Measurements from ENCODE around the gene ITSN2. TPM values are rescaled to one million over a fixed set of nuclear protein-coding genes. Genes with fewer than 3 reads are reported as not detected.

ITSN2 gene
- total and polyA plus RNA-seq, 3 experiments from 2014 or later, result 71.2 to 76.7 (median 76.1) TPM

GRCh38 chr2:24253303-24253919 is 106.9 kb downstream of the ITSN2 start:
- POLR2A ChIA-PET, result no interaction called here
- no peak for DNase-seq
- Mint-ChIP-seq H3K27ac (peak overlapping the region in 1 of 8 donors; percentile 28), H3K36me3 (peaks cover 0 to 65% (median 15%) of the 10 kb centered on the region in 3 donors), H3K4me3 (no peak overlapping the region), H3K4me1 (no peaks in the 10 kb centered on the region), H3K27me3 (no peaks in the 10 kb centered on the region), H3K9me3 (no peaks in the 10 kb centered on the region)
- Histone ChIP-seq H3K9me3 (ENCODE audit: low read length) (no peaks in the 10 kb centered on the region), H3K27me3 (ENCODE audit: insufficient read depth, low read length, poor library complexity, severe bottlenecking) (no peaks in the 10 kb centered on the region), H3K4me1 (ENCODE audit: insufficient read depth, low read length) (no peaks in the 10 kb centered on the region), H3K27ac (ENCODE audit: low read depth, low read length) (no peak overlapping the region), H3K4me3 (ENCODE audit: low read length) (no peak overlapping the region), H3K36me3 (ENCODE audit: insufficient read depth, low read length) (peaks cover 36% of the 10 kb centered on the region)
- CTCF ChIA-PET, result no interaction called here

- H3K36me3 ChIP-seq (ENCODE audit: insufficient read depth, low read length), result peaks cover 57% of the 10 kb centered on the region
- ChIA-PET CTCF (no interaction called here), POLR2A (no interaction called here)
- Mint-ChIP-seq H3K27ac (no peak overlapping the region), H3K4me1 (no peaks in the 10 kb centered on the region), H3K27me3 (no peaks in the 10 kb centered on the region), H3K4me3 (no peak overlapping the region), H3K9me3 (no peaks in the 10 kb centered on the region), H3K36me3 (peaks cover 0 to 83% (median 18%) of the 10 kb centered on the region in 3 donors)
- no peaks in the 10 kb centered on the region for H3K9me3 ChIP-seq (ENCODE audit: low read length)
- DNase-seq, result no peak
- H3K27ac ChIP-seq (ENCODE audit: low read depth, low read length), result no peak overlapping the region
- H3K4me1 ChIP-seq (ENCODE audit: insufficient read depth, low read length), result no peaks in the 10 kb centered on the region
- H3K27me3 ChIP-seq (ENCODE audit: insufficient read depth, low read length, poor library complexity, severe bottlenecking), result no peaks in the 10 kb centered on the region
- no peak overlapping the region for H3K4me3 ChIP-seq (ENCODE audit: low read length)
Observed at GRCh38 chr2:24247592-24247991, 112.7 kb downstream of the ITSN2 start.

- Mint-ChIP-seq H3K9me3 (no peaks in the 10 kb centered on the region), H3K4me3 (no peak overlapping the region), H3K27ac (peak overlapping the region in 1 of 8 donors; percentile 66), H3K36me3 (peaks cover 0 to 82% (median 18%) of the 10 kb centered on the region in 3 donors), H3K4me1 (no peaks in the 10 kb centered on the region), H3K27me3 (no peaks in the 10 kb centered on the region)
- no peaks in the 10 kb centered on the region for H3K4me1 ChIP-seq (ENCODE audit: insufficient read depth, low read length)
- no peak for DNase-seq
- H3K4me3 ChIP-seq (ENCODE audit: low read length), result no peak overlapping the region
- ChIA-PET CTCF (no interaction called here), POLR2A (no interaction called here)
- no peak overlapping the region for H3K27ac ChIP-seq (ENCODE audit: low read depth, low read length)
- no peaks in the 10 kb centered on the region for H3K9me3 ChIP-seq (ENCODE audit: low read length)
- no peaks in the 10 kb centered on the region for H3K27me3 ChIP-seq (ENCODE audit: insufficient read depth, low read length, poor library complexity, severe bottlenecking)
- peaks cover 54% of the 10 kb centered on the region for H3K36me3 ChIP-seq (ENCODE audit: insufficient read depth, low read length)
Observed at GRCh38 chr2:24247164-24247563, 113.2 kb downstream of the ITSN2 start.

GRCh38 chr2:24245986-24246776 is 114.2 kb downstream of the ITSN2 start:
- H3K4me1 Mint-ChIP-seq, result peaks cover 0 to 1% (median 0%) of the 10 kb centered on the region in 3 donors
- peak overlapping the region in 3 of 8 donors; percentile 8 to 59 (median 21) for H3K27ac Mint-ChIP-seq
- H3K36me3 ChIP-seq (ENCODE audit: insufficient read depth, low read length), result peaks cover 49% of the 10 kb centered on the region

DNA sequence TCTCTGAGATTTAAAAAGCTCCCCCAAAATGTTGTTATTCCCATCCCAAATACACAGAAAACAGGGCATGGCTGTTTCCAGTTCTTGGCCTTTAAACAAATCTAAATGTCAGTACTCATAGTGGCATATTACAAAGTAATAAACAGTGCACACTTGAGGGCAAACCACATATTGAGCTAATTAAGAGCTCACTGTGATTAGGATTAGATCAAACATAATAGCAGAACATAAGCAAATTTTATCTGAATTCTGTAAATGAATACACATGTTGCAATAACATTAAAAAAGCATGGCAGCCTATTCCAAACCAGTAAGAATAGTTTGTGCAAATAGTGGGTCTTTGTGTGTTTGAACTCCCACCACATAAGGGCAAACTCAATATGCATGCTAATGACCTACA is 118.8 kb downstream of the ITSN2 start:
- H3K4me3 ChIP-seq (ENCODE audit: low read length), result no peak overlapping the region
- H3K27me3 ChIP-seq (ENCODE audit: insufficient read depth, low read length, poor library complexity, severe bottlenecking), result no peaks in the 10 kb centered on the region
- no peaks in the 10 kb centered on the region for H3K4me1 ChIP-seq (ENCODE audit: insufficient read depth, low read length)
- H3K27ac ChIP-seq (ENCODE audit: low read depth, low read length), result no peak overlapping the region
- DNase-seq, result no peak
- H3K27ac Mint-ChIP-seq, result no peak overlapping the region
- ChIA-PET POLR2A (no interaction called here), CTCF (no interaction called here)
- peaks cover 15% of the 10 kb centered on the region for H3K36me3 ChIP-seq (ENCODE audit: insufficient read depth, low read length)
- no peaks in the 10 kb centered on the region for H3K9me3 Mint-ChIP-seq
- no peaks in the 10 kb centered on the region for H3K9me3 ChIP-seq (ENCODE audit: low read length)
- peaks cover 0 to 6% (median 1%) of the 10 kb centered on the region in 3 donors for H3K4me1 Mint-ChIP-seq
- H3K4me3 Mint-ChIP-seq, result no peak overlapping the region
- H3K36me3 Mint-ChIP-seq, result peaks cover 0 to 61% (median 19%) of the 10 kb centered on the region in 3 donors
- no peaks in the 10 kb centered on the region for H3K27me3 Mint-ChIP-seq

More at GRCh38 chr2:24245986-24246776, 114.2 kb downstream of the ITSN2 start:
- Histone ChIP-seq H3K27me3 (ENCODE audit: insufficient read depth, low read length, poor library complexity, severe bottlenecking) (no peaks in the 10 kb centered on the region), H3K27ac (ENCODE audit: low read depth, low read length) (no peak overlapping the region), H3K9me3 (ENCODE audit: low read length) (no peaks in the 10 kb centered on the region), H3K4me3 (ENCODE audit: low read length) (no peak overlapping the region), H3K4me1 (ENCODE audit: insufficient read depth, low read length) (no peaks in the 10 kb centered on the region)
- ChIA-PET POLR2A (no interaction called here), CTCF (no interaction called here)
- Mint-ChIP-seq H3K4me3 (no peak overlapping the region), H3K27me3 (no peaks in the 10 kb centered on the region), H3K9me3 (no peaks in the 10 kb centered on the region), H3K36me3 (peaks cover 0 to 85% (median 17%) of the 10 kb centered on the region in 3 donors)
- DNase-seq, result no peak

DNA sequence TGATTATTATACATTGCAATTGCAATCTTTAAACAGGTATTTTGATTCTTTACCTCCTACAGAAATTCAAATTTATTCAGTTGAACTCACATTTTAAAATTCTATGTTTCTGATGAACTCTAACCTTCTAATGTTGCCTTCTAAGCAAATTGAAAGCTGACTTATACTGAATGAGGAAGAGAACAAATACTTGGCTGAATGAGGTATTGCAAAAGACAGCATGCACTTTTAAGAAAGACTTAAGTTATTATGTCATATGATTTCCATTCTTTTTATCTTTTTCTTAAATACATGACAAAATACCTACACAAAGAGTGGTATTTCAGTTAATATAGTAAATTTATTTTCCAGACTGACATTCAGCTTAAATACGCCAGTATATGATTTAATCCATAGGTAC is 120.8 kb downstream of the ITSN2 start:
- no peak for DNase-seq
- H3K9me3 ChIP-seq (ENCODE audit: low read length), result no peaks in the 10 kb centered on the region
- no peaks in the 10 kb centered on the region for H3K9me3 Mint-ChIP-seq
- peaks cover 3% of the 10 kb centered on the region for H3K36me3 ChIP-seq (ENCODE audit: insufficient read depth, low read length)
- ChIA-PET POLR2A (no interaction called here), CTCF (no interaction called here)
- H3K36me3 Mint-ChIP-seq, result peaks cover 0 to 56% (median 15%) of the 10 kb centered on the region in 3 donors
- H3K27ac Mint-ChIP-seq, result no peak overlapping the region
- no peaks in the 10 kb centered on the region for H3K4me1 ChIP-seq (ENCODE audit: insufficient read depth, low read length)
- H3K4me3 Mint-ChIP-seq, result no peak overlapping the region
- peaks cover 0 to 6% (median 1%) of the 10 kb centered on the region in 3 donors for H3K4me1 Mint-ChIP-seq
- no peaks in the 10 kb centered on the region for H3K27me3 Mint-ChIP-seq
- no peaks in the 10 kb centered on the region for H3K27me3 ChIP-seq (ENCODE audit: insufficient read depth, low read length, poor library complexity, severe bottlenecking)
- H3K27ac ChIP-seq (ENCODE audit: low read depth, low read length), result no peak overlapping the region
- H3K4me3 ChIP-seq (ENCODE audit: low read length), result no peak overlapping the region

- H3K4me3 ChIP-seq (ENCODE audit: low read length), result no peak overlapping the region
- Mint-ChIP-seq H3K36me3 (peaks cover 0 to 57% (median 22%) of the 10 kb centered on the region in 3 donors), H3K27ac (peak overlapping the region in 2 of 8 donors; percentile 1 to 4), H3K4me3 (no peak overlapping the region), H3K27me3 (no peaks in the 10 kb centered on the region), H3K9me3 (no peaks in the 10 kb centered on the region), H3K4me1 (peaks cover 0 to 6% (median 1%) of the 10 kb centered on the region in 3 donors)
- H3K27me3 ChIP-seq (ENCODE audit: insufficient read depth, low read length, poor library complexity, severe bottlenecking), result no peaks in the 10 kb centered on the region
- no peaks in the 10 kb centered on the region for H3K9me3 ChIP-seq (ENCODE audit: low read length)
- POLR2A ChIA-PET, result no interaction called here
- no peak overlapping the region for H3K27ac ChIP-seq (ENCODE audit: low read depth, low read length)
- CTCF ChIA-PET, result no interaction called here
- DNase-seq, result no peak
- H3K36me3 ChIP-seq (ENCODE audit: insufficient read depth, low read length), result no peaks in the 10 kb centered on the region
- no peaks in the 10 kb centered on the region for H3K4me1 ChIP-seq (ENCODE audit: insufficient read depth, low read length)
Observed at GRCh38 chr2:24238158-24238557, 122.2 kb downstream of the ITSN2 start.

GRCh38 chr2:24237313-24237712 is 123.0 kb downstream of the ITSN2 start:
- POLR2A ChIA-PET, result no interaction called here
- H3K4me1 ChIP-seq (ENCODE audit: insufficient read depth, low read length), result no peaks in the 10 kb centered on the region
- CTCF ChIA-PET, result no interaction called here
- peaks cover 0 to 56% (median 22%) of the 10 kb centered on the region in 3 donors for H3K36me3 Mint-ChIP-seq
- no peak for DNase-seq
- H3K27me3 Mint-ChIP-seq, result no peaks in the 10 kb centered on the region
- no peak overlapping the region for H3K4me3 Mint-ChIP-seq
- peak overlapping the region in 4 of 8 donors; percentile 4 to 70 (median 20) for H3K27ac Mint-ChIP-seq
- H3K9me3 ChIP-seq (ENCODE audit: low read length), result no peaks in the 10 kb centered on the region
- H3K4me3 ChIP-seq (ENCODE audit: low read length), result no peak overlapping the region
- peaks cover 0 to 6% (median 1%) of the 10 kb centered on the region in 3 donors for H3K4me1 Mint-ChIP-seq
- no peaks in the 10 kb centered on the region for H3K36me3 ChIP-seq (ENCODE audit: insufficient read depth, low read length)
- no peaks in the 10 kb centered on the region for H3K27me3 ChIP-seq (ENCODE audit: insufficient read depth, low read length, poor library complexity, severe bottlenecking)
- H3K9me3 Mint-ChIP-seq, result no peaks in the 10 kb centered on the region
- no peak overlapping the region for H3K27ac ChIP-seq (ENCODE audit: low read depth, low read length)
